ENCODE results near the gene EML1.

EML1 gene

DNA sequence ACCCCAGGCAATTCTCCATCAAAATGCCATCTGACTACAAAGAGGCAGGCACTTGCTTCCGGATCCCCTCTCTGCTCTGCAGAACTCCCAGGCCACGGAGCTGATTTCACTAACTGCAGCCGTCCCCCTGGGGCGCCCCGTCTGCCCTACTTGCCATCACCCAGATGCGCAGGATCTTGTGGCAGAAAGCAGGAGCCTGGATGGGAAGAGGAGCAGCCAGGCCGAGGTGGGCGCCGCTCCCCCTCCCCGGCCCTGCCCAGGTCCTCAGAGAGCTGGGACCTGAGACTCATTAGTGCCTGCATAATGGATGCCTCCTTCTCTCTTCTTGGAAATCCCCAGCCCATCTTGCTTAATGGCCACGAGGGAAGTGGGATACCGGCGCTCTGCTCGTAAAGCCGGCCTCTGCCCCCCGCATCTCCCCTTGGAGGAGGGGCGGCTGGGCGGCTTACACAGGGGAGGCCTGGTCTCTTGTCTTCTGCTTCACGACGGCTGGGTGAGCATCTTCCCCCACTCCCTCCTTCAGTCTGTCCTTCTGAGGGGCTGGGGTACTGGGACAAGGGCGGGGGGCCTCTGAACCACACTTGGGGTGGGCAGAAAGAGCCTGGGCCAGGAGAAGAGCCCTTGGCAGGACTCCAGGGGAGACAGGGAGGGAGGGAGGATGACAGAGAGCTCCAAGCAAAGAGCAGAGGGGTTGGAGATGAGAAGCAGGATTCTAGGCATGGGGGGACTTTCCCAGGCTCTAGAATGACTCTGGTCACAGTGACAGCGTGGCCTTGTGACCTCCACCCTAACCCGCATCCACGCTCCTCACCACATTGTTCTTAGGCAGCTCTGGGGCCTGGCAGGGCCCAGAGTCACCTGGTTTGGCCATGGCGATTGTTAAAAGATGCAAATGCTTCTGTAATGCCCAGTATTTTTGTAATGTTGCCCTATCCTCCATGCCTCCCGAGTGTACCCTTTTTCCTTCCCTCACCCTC is 19.4 kb upstream of the EML1 start:
- DNase-seq: peak in 7 of 42 donors; percentile 18 to 38 (median 27)
- intact Hi-C loops (cut with DNase I): no loop called here

DNA sequence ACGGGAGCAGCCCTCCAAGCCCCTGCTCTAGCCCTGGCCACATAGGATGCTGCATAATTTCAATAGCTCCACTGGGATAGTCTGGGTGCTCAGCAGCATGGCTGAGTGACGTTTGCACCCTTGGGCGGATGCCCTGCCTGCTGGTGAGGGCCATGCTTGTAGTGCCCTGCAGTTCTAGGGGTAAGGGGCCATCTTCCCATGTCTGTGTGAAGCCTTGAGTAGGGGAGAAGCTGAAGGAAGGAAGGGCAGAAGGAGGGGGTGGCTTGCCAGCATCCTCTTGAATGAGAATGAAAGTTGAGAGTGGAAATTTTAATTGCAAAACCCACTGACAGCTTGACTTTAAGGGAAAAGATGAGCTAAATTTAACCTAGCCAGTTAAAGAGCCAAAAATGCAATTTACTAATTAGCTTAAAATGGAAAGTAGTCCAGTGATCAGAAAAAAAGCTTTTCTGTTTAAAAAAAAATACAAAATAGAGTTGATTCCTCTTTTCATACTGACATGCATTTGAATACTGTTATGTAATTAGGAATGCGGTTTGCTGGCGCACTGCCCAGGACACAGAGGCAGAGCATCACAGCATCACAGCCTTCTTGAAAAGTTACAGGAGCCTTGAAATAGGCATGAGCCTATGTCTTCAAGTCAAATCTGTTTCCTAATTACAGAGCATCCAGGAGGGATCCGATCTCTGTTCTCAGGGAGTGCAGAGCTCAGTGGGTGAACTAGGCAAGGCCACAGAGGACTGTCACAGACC is 18.5 kb upstream of the EML1 start:
- intact Hi-C loops (cut with DNase I): no loop called here
- peak in 41 of 42 donors; percentile 31 to 82 (median 64) for DNase-seq

DNA sequence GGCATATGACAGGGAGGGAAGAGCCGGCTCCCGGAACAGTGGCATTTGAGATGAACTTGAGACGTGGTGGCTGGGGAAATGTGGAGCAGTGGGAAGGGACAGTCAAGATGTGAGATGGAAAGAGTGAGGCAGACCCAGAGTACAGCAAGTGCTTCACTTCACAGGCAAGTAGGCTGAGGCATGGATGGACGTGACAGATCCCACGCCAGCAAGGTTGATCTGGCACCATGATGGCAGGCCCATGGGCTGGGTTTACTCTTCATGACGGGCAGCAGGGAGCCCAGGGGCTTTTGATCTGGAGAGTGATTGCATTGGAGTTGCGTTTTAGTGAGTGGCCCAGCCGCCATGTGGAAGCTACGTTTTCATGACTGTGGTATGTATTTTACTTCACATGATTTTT is 17.9 kb upstream of the EML1 start:
- intact Hi-C loops (cut with DNase I): no loop called here
- peak in 3 of 42 donors; percentile 22 to 29 (median 27) for DNase-seq

DNA sequence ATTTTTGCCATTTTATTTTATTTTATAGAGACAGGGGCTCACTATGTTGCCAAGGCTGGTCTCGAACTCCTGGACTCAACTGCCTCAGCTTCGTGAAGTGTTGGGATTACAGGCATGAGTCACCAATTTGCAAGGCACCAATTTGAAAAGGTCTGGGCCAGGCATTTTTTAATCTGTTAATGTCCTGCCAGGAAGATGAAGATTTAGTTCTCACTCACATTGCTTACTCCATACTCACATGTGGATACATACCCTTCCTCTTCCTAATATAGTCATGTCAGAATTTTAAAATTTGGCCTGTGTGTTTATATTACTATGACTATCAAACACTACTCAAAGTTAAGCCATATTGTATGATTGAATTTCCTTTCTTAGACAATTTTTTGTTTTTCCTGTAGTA is 15.3 kb upstream of the EML1 start:
- intact Hi-C loops (cut with DNase I): no loop called here
- peak in 1 of 42 donors; percentile 4 for DNase-seq

DNA sequence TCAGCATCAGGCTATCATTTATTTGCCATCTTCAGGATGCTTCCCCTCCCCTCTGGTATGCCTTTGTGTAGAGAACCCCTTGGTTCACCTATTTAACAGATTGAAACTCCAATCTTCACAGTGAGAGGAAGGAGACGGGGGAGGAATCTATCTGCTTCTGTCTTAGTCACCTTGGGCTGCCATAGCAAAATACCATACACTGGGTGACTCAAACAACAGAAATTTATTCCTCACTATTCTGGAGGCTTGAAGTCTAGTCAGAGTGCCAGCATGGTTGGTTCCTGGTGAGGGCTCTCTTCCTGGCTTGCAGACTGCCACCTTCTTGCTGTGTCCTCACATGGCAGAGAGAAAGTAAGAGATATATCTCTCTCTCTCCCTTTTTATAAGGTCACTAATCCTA is 13.5 kb upstream of the EML1 start:
- DNase-seq: peak in 3 of 42 donors; percentile 27 to 51 (median 28)
- intact Hi-C loops (cut with DNase I): no loop called here

DNA sequence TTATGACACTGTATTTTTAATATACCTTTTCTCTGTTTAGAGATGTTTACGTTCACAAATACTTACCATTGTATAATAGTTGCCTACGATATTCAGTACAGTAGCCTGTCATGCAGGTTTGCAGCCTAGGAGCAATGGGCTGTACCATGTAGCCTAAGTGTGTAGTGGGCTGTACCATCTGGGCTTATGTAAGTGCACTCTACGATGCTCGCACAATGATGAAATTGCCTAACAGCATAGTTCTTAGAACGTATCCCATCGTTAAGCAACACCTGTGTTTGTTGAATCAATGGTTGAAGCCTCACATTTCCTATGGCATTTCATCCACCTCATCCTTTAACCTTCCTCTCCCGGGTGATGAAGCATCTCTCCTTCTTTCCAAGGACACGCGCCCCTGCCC is 12.5 kb upstream of the EML1 start:
- intact Hi-C loops (cut with DNase I): no loop called here
- no peak for DNase-seq

DNA sequence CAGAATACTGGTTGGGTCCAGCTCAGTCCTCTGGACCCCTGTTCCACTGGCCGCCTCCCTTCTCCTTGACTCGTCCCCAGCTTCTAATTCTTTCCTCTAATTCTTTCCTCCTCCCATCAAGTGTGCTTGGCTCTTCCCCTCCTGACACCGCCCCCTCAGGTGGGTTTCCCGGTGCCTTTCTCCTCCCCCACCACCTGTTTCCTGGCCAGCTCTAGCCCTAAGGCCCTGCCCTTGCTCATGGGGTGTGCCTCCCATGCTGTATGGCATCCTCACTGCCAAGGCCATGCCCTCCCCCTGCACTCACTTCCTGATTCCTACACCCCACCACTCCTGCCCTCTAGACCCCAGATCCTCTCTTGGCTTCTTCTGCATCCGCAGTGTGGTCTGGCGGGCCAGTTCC is 12.1 kb upstream of the EML1 start:
- intact Hi-C loops (cut with DNase I): no loop called here
- no peak for DNase-seq

DNA sequence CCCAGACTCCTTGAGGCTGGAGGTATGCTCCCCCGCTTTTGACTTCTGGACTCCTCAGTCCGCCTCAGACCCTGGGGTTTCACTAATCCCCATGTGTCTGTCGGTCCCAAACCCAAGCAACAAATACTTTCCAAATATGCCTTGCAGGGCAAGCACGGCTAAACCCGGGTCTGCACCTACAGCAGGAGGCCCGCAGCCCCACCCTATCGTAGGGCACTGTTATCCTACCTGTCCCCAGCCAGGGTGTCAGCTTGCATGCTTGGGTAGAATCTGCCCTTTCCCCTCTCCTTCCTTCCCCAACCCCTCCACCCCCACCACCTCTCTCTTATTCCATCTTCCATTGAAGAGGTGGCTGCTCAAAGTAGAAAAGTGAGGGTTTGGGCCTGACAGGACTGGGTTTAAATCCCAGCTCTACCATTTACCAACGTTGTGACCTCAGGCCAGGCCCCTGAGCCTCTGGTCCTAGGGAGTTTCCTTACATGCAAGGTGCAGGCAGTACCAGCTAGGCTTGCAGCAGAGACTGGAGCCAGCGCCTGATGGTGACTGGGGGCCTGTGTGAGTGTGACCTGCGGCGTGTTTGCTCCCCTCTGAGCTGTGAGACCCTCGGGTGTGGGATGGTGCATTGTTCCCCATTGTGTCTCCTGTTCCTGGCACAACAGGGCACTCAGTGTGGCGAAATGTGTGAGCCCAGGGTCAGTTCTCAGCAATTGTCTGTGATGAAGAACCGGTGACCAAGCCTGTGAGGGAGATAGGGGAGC is 11.2 kb upstream of the EML1 start:
- peak in 1 of 42 donors; percentile 9 for DNase-seq
- intact Hi-C loops (cut with DNase I): no loop called here

DNA sequence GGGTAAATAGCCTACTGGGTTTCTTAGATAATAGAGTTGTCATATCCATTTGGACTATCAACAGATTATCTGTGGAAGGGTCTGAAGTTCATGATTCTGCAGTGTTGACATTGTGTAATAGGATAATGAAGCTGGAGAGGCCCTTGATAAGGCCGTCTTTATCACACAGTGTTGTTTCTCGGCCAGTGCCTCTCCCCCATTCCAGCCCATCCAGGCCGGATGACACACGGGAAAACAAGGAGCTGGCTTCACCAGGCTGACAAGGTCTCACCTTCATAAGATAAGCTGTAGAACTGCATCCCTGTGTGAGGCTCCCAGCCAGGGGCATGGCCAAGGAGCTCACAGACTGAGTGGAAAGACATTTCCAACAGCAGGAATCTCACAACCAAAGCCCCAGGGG is 8.7 kb upstream of the EML1 start:
- DNase-seq: no peak
- intact Hi-C loops (cut with DNase I): no loop called here

DNA sequence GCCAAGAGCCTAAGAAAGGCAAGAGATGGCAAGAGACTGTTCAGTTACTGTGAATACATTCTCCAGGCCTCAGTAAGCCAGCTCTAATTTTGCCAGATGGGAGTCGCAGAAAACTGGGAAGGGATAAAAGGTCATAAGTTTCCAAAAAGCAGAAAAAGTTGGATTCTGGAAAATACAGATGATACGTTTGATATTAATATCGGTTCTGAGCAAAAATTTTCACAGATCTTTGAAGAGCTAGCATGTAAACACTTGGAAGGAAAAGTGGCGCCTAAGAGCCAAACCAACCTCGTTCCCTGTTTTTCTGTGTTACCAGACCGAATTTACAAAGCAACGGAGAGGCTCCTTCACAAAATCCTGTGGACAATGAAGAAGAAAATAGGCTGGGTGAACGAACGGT is 7.8 kb upstream of the EML1 start:
- no peak for DNase-seq
- intact Hi-C loops (cut with DNase I): no loop called here

DNA sequence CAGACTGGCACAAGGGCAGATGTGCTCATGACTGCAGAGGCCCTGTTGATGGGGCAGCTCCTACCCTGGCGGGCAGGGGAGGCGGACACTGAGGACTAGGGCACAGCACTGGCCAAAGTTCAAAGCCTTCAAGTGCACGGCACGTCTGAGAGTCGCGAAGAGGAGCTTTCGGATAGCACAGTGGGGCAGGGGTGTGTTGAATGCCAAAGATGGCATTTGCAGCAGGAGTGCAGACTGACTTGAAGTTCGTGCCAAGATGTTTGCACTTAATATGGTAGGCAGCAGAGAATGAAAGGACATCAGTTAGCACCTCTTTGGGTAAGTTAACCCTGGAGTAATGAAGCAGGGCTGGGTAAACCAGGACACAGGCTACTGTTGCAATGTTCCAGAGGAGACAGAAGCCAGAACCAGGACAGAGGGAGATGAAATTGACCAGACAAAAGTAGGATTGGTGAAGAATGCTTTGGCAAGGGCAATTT is 6.7 kb upstream of the EML1 start:
- intact Hi-C loops (cut with DNase I): no loop called here
- DNase-seq: no peak

DNA sequence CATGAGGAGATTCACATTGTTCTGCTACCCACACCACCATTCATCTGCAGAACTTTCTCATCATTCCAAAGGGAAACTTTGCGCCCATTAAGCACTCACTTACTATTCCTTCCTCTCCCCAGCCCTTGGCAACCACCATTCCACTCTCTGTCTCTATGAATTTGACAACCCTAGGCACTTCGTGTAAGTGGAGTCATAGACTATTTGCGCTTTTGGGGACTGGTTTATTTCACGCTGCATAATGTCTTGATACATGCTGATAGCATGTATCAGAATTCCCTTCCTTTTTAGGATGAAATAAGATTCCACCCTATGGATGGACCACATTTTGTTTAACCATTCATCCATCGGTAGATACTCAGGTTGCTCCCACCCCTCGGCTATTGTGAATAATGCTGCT is 4.5 kb upstream of the EML1 start:
- intact Hi-C loops (cut with DNase I): no loop called here
- no peak for DNase-seq

DNA sequence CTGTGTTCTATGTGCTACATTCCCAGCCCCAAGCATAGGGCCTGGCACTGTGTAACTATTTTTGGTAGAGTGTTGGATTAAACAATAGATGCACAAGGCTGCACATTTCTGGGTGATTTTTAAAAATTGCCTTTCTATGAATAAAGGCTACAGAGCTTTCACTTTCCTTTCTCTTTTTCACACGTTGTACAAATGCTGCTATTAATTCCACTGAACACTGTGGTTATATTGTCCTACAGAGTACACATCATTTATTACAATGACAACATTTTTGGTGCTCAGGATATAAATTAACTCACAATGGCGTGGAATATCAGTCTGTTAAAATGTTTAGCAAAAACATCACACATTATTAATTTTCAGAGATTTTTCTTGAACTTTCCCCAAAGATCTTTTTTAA is 3.6 kb upstream of the EML1 start:
- intact Hi-C loops (cut with DNase I): no loop called here
- DNase-seq: no peak

DNA sequence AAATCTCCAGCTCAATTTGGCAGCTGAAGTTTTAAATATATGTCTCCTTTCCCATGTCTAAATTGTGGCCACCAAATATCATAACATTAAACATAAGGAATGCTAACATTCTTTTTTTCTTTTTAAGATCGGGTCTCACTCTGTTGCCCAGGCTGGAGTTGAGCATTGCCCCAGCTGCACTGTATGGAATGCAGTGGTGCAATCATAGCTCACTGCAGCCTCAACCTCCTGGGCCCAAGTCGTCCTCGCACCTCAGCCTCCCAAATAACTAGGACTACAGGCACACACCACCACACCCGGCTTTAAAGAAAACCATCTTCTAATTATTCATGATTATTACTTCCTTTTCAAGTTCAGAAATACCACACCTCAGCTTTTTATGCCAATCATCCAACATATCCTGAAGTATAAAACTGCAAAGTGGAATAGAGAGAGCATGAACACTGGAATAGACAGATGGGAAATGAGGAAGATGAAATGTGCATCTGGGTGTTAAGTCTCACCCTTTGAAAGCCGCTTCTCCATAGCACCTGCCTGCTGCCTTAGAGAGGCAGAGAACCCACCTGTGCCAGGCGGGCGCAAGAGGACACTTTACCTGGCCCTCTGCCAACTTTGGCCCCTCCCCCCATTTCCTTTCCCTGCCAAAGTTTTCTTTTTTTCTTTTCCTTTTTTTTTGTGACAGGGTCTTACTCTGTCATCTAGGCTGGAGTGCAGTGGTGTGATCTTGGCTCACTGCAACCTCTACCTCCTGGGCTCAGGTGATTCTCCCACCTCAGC is 2.8 kb upstream of the EML1 start:
- DNase-seq: no peak
- intact Hi-C loops (cut with DNase I): no loop called here

DNA sequence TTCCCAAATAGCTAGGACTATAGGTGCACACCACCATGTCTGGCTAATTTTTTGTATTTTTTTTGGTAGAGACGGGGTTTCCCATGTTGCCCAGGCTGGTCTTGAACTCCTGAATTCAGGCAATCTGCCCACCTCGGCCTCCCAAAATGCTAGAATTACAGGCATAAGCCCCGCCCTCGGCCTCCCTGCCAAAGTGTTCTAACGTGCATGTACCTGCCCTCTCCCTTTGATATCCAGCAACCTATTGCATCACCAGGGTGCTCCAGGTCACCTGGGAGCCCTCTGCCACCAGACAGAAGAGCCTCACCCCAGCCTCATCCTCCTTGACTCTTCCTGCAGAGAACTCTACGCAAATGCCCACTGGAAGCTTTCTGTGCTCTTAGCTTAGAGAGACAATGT is 2.2 kb upstream of the EML1 start:
- intact Hi-C loops (cut with DNase I): no loop called here
- no peak for DNase-seq

DNA sequence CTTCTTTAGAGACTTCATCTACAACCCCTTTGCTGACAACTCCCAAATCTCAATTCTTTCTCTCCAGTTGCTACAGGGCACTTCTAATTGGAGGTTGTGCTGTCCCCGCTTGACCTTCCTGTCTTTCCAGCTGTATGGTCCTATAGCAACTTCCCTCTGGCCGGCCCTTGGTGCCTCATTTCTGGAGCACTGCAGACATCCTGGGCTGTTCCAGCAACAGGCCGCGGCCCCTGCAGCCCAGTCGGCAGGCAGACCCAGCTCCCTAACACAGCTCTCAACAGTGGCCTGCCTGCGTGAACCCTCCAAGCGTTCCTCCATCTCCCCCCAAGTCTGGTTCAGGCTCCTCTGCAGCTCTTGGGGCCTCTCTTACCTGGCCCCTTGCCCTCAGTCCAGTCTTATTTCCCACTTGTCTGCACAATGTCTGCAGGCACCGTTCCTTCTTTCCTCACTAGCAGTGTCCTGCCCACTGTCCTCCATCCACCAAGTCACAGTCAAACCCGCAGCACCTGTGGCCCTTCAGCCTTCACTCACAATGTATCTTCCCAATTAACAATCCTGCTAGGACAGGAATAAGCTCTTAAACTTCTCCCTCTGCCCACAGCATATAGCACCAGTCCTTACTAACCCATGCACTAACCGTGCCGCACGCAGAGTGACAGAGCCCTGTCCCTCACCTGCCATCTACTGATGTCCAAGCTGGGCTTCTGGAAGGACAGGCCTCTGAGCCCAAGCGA is 1.6 kb upstream of the EML1 start:
- no peak for DNase-seq
- intact Hi-C loops (cut with DNase I): no loop called here

DNA sequence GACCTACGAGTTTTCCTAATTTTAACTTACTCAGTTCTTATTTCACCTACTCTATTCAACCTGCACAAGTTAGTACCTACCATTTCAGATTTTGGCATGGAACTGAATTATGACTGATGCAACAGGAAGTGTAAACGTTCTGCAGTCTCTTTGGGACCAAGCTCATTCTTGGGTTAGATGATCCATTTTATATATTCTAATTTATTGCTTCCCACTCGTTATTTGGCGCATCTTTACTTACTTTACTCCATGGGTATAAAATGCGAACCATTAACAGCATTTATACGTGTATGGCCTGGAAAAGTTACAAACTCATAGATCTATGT is 1.0 kb upstream of the EML1 start:
- DNase-seq: no peak
- intact Hi-C loops (cut with DNase I): no loop called here

DNA sequence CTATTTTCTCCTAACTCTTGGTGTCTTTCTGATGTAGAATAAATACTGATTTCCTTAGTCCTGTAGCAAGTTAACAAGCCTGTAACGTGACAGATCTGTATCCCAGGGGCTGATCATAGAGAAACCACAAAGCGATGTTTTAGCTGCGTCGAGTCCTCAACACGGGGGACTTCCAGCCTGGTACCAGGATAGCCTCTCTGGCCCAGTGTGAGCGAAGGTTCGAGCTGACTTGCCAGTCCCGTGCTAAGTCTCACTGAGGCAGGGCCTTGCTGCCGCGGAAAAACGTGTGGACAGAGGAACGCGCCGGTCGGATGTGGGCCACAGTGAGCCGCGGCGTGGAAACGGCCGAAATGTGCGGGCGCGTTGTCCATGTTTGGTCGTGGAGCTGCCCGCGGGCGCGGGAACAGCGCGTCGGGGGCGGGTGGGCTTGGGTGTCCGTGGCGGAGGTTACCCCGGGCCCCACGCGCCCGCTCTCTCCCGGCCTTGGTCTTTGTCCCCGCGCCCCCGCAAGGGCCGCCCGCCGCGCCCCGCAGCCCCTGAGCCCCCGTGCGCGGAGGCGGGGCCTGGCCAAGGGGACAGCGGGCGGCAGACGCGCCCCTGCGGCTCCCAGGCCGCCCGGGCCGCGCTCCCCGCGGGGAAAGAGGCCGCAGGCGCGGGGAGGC is 531 bp upstream of the EML1 start:
- intact Hi-C loops (cut with DNase I): no loop called here
- peak in 21 of 42 donors; percentile 27 to 68 (median 46) for DNase-seq

Measured in head of caudate nucleus (tissue), 42 donors.